ENCODE results near the gene NAP1L4.

Gene NAP1L4

DNA sequence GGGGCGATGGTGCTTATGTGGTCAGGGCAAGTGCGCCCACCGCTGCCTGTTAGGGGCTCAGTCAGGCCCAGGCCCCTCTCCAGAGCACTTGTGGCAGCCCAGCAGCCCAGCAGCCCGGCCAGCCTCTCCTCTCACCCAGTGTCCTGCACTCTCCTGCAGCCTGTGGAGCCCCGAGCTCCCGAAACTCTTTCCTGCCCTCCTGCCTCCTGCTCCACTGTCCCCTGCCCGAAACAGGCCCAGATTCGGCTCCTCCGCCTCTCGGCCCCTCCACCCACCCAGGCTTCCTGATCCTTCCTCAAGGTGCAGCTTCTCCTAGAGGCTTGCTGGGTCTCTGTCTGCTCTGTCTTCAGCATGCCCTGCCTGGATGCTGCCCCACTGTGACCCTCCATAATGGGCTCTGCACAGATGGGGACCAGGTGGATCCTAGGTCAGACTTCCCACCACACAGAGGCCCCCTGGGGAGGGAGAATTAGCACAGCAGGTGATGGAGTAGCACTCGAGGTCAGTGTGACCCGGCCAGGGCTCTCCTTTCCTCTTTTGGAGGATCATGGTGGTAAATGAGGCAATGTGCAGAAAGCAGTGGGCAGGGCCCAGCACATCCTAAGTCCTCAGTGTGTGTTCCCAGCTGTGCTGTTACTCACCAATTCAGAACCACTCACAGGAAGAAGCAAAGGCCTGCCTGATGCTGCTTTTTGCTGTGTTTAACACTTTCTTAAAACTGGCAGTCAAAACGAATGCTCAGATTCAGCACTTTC, 18.6 kb upstream of the NAP1L4 start:
- no peak for DNase-seq (ENCODE audit: low read depth)

DNA sequence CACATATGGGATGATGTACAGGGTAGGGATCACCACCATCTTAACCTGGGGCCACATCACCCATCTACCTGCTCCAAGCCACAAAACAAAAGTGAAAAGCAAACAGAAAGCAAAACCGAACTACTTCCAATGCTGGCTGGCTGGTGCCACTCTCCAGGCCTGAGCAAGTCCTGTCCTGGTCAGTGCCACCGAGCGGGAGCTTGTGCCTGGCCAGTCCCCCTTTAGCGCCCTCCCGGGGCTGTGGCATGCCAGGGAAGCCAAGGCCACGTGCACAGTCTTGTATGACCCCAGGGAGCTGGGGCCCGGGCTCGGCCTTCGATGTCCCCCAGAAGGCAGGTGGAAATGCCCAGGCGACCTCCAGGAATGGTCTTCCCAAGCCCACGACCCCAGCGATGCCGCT, 17.9 kb upstream of the NAP1L4 start:
- DNase-seq (ENCODE audit: low read depth): no peak

DNA sequence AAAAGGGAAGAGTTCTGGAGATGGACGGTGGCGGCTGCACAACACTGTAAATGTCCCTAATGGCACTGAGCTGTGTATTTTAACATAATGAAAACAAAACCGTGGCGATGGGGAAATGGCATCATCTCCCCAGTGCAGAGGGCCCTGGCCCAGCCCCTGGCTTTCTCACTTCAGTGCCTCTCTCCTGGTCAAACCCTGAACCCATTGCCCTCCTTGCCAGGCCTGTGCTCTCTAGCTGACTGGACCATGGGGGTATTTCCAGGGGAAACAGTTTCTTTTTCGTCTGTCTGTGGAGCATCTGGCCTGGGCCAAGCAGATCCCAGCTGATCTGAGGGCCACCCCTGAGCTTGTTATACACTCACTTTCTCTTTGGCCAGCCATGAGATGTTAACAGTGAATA, 17.4 kb upstream of the NAP1L4 start:
- no peak for DNase-seq (ENCODE audit: low read depth)

DNA sequence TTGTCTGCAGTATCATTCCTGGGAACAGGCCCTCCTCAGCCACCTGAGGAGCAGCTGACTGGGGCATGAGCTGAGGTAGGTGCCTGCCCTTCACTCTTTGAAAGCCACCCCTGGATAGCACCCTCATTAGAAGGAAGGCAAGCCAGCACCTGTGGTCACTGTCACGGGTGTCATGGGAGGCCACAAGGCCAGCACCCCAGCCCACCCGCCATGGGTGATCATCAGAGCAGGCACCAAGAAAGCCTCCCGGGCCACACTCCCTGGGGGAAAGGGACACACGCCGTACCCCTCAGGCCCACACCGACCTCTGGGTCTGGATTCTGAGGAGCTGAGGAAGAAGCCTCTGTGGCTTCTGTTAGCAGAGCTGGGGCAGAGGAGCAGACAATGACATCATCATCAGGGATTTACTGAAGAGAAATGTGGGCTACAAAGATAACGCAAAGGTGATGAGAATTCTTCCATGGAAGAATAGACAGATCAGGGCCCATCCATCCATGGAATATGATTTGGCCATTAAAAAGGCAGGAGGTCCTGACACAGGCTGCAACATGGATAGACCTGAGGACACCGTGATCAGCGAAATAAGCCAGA, 16.7 kb upstream of the NAP1L4 start:
- DNase-seq (ENCODE audit: low read depth): no peak

DNA sequence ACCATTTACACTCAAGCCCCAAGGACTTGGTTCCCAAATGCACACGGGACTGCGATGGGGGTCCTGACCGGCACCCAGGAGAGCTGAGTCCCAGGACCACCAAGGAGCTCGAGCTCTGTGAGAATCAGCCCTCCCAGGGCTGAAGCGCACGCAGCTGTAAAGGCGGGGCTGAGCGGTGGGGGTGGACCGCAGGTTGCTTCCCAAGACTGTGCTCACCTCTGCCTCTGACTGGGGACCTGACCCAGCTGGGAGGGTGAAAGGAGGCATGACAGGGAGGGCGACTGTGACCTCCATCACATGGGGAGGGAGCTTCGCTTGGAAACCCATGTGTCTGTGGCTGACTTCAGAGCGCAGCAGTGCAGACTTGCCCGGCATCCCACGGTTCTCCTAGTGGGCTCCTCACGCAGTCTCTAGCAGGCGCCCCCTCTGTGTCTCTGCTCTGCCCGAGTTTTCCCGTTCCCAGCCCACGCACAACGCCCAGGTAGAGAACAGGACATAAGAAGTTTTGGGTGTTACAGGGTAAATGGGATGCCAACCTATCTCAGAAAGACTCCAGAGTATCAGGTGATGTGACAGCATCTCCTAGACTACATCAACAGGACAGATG, 15.4 kb upstream of the NAP1L4 start:
- DNase-seq (ENCODE audit: low read depth): no peak

DNA sequence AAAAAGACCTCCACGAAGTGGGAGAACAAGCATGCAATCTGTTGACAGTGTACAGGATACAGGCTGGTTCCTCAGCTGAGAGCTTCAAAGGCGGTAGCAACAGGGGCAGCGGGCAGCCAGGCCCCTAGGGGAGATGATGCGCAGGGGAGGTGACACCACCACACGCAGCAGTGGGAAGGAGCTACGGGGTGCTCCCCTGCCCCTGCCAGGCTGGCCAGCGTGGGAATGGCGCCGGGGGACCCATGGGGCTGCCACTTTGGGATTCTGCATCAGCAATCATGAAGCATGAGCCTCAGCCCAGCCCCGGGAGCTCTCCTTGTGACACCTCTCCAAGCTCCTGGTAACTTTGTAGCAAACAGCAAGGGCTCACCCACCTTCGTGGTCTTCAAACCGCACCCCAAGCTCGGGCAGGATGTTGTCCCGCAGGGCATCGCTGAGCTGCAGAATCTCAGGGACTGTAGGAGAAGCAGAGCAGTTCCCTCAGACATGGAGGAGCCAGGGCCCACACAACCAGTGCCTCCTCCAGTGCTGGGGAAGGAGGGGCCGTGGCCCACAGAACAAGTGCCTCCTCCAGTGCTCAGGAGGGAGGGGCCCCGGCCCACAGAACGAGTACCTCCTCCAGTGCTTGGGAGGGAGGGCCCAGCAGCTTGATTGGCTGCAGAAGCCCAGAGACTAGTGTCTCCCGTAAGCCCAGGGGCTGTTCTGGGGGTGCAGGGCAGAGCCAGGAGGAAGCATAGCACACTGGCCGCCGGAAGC, 14.6 kb upstream of the NAP1L4 start:
- DNase-seq (ENCODE audit: low read depth): no peak

DNA sequence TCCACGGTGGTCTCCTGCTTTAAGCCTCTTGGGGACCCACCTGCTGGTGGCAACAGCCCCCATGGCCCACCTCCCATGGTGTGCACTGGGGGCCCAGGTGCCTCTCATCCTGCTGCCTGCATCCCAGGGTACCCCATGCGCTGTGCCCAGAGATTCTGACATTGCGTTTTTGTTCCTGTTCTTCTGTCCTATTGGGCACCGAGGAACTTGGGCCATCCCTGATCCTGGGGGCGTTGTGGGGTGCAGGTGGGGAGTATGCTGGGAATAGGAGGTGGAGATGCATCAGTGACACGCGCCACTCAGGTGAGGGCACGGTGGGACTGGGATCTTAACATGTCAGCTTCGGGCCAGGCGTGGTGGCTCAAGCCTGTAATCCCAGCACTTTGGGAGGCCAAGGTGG, 12.4 kb upstream of the NAP1L4 start:
- DNase-seq (ENCODE audit: low read depth): no peak

DNA sequence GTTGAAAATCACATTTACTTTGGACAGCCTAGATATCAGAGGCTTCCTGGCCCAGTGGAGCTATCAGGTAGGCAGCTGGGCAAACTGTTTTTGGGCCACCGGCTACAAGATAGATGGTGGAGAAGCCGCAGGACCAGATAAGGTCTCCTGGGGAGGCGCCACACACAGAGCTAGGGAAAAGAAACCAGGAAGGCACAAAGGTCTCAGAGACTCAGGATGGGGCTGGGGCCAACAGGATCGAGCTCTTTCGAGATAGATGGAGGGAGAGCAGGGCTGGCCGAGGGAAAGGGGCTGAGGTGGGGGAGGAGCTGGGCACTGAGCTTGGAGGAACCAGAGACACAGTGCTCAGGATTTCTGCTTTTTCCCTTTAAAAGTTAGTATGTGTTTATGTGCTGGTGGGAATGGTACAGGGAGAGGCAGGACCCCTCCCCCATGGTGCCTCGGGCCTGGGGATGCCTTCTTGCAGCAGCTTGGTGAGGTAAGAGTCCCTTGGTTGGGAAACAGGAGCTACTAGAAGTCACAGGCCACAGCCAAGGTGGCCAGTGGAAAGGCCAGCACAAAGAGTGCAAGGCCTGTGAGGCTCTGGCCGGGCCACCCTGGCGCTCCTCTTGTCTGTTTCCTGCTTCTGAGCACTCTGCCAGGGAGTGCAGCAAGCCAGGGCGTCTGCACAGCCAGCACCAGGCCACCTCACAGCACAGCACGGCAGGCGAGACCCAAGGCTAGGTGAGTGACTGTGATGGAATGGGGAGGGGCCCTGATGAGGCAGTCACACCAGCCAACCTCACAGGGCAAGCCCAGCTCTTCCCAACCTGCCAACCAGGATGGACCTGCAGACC, 11.5 kb upstream of the NAP1L4 start:
- DNase-seq (ENCODE audit: low read depth): no peak

DNA sequence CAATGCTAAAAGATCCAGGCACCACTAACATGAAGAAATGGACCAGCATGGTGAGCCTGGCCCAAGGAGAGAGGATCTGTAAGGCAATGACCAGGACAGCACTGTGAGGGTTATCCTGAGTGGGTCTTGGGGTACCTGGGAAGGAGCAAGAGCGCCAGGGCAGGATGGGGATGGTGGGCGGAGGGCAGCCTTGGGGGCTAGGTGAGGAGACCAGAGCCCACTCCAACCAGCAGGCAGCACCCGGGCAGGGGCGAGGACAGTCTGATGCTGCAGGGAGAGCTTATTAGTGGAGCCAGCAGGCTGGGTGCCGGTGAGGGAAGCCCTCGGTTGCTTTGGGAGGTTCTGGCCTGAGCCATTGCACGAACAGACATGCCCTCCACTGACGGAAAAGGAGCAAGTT, 10.7 kb upstream of the NAP1L4 start:
- DNase-seq (ENCODE audit: low read depth): no peak

DNA sequence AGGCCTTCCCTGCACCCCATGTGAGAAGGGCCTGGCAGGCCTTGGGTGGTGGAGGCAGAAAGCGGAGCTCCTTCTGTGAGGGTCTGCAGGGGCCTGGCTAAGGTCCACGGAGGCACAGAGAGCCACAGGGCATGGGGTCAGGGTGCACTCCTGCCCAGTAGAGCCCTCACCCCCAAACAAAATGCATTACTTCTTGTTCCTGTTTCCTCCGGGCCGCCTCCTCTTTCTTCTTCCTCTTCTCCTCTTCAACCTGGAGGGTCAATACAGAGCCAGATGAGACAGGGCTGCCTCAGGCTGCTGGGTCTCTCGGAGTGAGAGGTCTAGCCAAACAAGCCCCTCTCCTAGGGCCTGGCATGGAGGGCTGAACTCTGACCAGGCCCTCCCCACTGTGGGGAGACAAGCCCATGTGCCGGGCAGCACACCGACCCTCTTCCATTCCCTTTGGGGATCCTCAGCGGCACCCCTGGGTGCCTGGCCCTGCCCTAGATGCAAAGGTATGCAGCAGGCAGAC, 10.3 kb upstream of the NAP1L4 start:
- DNase-seq (ENCODE audit: low read depth): no peak

DNA sequence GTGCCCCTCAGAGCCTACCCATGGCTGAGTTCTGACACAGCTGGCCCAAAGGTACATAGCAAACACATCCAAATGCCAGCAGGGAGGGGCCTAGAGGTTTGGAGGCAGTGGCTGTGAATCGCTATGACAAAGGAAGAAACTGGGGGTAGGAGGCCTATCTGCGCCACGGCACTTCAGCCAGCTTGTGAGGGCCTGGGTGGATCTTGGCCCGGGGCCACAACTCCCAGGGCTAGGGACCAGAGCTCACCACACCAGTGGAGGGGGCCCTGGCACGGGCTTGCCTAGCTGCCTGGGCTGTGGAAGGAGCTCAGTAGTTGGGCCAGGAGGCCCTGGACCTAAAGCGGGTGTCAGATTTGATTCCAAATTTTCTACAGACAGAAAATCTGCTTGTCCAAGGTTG, 9.4 kb upstream of the NAP1L4 start:
- no peak for DNase-seq (ENCODE audit: low read depth)

DNA sequence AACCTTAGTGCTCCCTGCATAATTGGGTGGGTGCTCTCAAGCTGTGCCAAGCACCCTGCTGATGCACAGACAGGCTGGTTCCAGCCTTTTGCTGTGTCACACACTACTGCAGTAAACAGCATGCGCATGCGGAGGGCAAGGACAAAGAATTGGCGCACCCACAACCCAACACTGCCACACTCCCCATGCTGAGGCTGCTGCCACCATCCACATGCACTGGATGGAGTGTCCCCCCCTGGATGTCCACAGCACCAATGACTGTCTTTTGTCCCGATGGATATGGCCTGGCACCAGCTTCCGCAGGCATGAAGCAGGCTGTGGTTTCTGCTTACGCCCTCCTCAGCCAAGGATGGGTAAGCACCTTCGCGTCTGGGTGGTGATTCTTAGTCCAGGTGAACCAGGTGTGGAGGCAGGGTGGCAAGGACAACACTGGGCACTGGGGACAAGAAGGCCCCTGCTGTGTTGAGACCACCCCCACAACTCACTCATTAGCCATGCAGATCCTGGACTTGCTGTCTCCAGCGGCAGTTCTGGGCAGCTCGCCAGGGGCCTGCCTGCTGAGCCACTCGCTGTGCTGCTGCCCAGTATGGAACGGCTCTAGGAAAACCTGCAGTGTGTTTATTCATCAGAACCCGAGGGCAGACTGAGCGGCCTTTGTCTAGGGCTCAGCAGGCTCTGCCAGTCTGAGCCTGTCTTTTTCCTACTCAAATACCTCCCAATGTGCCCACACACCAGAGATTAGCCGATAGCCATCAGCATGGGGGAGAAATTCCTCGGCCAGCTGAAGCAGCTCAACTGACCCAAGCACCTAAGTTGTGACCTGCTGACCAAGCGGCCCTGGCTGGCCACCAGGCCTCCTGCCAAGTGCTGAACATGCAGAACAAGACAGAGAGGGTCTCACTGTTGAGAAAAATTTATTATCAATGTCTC, 8.2 kb upstream of the NAP1L4 start:
- no peak for DNase-seq (ENCODE audit: low read depth)

DNA sequence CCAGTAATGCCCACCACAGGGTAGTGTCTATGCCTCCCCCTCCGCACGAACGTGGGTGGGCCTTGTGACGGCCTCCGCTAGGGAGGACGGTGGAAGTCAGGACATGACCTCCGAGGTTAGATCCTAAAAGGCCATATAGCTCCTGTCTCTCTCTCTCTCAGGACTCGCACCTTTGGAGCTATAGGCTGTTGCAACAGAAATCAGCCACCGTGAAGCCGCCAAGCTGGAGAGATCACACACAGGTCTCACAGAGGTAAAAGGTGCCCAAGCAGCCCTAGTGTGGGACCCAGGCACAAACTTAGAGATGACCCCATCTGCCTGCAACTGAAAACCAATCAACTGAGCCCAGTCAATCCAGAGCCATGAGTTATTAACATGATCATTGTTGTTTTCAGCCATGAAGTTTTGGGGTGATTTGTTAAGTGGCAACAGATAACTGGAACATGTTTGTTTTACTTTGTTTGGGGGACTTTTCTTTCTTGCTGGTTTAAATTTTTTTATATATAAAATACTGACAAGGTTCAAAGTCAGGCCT, 7.4 kb upstream of the NAP1L4 start:
- no peak for DNase-seq (ENCODE audit: low read depth)

DNA sequence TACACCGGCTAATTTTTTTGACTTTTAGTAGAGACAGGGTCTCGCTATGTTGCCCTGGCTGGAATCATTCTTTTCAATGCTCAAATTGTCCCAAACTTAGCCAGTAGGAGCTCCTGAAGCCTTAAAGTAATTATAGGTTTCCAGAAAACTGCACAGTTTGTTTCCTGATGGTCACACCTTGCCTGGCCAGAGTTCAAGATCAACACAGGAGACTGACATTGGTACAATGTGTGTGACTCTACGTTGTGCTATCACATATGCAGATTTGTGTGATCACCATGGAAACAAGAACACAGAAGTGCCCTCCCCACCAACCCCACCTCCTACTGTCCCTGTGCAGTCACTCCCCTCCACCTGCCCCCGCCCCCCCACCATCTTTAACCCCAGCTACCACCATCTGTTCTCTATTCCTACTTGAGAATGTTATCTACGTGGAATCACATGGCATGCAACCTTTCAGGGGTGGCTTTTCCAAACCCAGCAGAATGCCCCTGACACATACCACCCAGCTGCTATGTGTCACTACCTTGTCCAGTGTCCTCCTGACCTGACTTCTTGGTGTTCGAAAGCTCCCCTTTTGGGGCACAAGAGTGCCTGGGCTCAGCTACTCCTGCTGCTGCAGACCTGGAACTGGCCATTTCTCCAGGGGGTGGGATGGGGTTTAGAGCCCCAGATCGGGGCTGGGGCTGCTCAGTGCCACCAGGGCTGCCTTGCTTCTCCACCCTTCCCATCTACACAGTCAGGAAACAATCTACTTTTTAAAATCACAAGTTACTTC, 6.1 kb upstream of the NAP1L4 start:
- DNase-seq (ENCODE audit: low read depth): no peak

DNA sequence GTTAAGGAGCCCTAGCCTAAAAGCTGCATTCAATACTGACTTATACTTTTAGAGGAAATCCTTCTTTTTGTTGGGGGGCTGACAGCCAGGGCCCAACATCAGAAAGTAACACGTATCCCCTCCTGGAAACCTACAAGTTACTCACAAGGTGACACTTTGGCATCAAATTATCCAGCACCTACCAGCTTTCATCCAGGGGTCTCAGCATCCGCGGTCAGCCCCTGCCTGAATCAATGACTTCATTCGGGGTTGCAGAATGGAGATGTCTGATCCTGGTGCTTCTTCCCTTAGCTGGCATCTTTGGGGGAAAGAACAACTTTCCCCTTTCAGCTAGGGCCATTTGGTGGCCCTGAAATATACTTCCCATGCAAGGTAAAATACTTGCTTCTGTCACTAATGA, 5.3 kb upstream of the NAP1L4 start:
- DNase-seq (ENCODE audit: low read depth): no peak

DNA sequence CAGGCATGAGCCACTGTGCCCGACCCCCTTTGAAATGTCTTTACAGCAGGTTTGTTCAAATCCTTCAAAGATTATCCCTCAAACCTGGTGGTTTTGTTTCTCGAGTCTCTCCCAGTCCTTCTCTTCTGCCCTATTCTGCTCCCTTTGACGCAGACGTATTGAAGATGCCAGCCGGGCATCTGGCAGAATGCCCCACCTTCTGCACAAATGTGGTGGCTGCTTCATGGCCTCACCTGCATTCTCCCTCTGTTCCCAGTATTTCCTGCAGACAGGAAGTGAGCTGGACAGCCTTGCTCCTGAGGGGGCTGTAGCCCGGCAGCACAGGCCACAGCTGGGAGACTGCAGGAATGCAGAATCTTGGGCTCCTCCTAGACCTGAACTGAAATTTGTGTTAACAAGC, 4.8 kb upstream of the NAP1L4 start:
- no peak for DNase-seq (ENCODE audit: low read depth)

DNA sequence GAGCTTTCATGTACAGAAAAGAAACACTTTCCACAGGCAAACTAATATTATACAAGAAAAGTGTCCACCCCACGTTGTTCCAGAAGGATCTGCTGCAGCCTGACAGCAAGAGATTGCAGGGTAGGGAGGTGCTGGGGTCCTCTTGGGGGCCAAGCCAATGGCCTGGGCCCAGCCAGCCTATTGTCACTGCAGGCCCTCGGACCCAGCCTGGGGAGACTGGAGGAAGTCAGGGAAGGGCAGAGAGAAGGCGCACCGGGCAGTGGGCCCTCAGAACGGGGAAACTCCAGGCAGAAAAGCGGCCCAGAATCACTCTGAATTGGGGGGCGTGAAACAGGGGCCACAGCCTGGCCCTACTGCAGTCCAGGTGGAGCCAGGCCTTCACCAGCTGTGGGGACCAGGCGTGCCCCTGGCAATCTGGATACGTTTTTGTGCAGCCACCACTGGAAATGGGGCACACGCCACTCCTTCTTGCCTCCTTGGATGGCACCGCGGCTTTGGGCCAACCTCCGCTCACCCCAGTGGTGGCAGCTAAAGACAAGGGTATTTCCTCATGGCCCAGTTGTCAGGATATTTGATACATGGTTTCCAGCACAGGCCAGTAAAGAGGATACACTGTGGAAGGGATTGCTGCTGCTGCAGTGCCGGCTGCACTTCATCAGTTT, 3.9 kb upstream of the NAP1L4 start:
- no peak for DNase-seq (ENCODE audit: low read depth)

DNA sequence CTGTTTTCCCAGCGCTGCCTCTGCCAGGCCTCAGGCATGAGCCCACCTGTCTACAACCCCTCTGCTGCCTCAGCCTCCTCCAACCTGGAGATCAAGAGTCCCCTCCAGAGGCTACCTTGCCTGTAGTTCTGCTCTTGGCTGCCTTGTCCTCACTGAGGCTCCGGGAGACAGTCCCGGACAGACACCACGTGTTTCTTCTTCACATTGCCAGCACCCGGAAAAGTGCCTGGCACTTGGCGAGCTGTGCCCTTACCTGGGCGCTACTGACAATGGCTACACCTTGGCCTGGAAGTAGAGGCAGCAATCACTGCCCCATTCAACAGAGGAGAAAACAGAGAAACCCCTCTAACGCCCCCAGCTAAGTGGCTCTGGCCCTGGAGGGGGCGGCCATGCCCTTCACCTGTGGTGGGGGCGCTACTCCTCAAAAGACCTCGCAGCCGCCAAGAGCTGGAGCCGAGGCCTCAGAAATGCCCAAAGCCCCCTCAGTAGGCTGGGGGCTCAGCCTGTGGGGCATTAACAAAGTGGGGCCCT, 3.0 kb upstream of the NAP1L4 start:
- DNase-seq (ENCODE audit: low read depth): no peak

DNA sequence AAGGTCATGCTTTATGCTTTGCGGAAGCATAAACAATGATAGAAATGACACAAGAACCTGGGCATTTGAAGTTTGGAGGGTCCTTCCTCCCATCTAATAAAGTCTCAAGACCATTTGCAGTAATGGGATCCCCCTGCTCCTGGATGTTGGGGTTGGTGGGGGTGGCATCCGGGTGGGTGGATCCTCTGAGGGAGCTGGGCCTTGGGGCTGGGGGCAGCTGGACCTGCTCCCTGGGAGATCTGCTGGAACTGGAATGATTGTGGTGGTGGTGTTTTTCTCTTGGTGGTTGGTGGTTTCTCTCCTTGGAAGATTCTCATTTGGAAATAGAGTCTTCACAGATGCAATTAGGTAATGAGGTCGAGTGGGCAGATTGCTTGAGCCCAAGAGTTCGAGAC, 2.2 kb upstream of the NAP1L4 start:
- no peak for DNase-seq (ENCODE audit: low read depth)

Data from GM04504 (cell line).